HG02970 (cell line): ENCODE data around the gene COPG2.

Experiments
- ATAC-seq: cut with Tn5 transposase; IDR thresholded peaks from one replicate; pipeline ENCODE4 v1.9.1; 2021; ENCODE audit warnings: mild to moderate bottlenecking, moderate library complexity, moderate number of reproducible peaks; ENCODE audit not compliant: unreplicated experiment, low FRiP score

Gene COPG2

DNA sequence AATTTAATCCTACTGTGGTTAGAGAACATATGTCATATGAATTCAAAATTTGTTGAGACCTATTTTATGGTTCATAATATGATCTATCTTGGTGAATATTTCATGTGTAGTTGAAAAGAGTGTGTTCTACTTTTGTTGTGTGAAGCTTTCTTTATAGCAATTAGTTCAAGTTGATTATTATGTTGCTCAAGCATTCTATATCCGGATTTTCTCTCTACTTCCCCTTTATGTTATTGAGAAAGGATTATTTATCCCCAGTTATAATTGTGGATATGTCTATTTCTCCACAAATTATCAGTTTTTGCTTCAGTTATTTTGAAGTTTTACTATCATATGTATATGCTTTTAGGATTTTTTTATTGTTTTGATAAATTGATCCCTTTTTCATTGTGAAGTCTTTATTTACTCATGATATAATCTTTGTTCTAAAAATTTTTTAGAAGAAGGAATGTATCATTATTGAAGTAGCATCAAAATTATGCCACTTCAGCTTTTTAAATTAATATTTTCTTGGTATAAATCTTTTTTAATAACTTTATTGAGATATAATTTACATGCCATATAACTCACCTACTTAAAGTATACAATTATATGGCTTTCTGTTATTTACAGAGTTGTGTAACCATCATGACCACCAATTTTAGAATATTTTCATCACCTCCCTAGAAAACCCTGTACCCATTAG, 188.7 kb downstream of the COPG2 start:
- no peak for ATAC-seq

DNA sequence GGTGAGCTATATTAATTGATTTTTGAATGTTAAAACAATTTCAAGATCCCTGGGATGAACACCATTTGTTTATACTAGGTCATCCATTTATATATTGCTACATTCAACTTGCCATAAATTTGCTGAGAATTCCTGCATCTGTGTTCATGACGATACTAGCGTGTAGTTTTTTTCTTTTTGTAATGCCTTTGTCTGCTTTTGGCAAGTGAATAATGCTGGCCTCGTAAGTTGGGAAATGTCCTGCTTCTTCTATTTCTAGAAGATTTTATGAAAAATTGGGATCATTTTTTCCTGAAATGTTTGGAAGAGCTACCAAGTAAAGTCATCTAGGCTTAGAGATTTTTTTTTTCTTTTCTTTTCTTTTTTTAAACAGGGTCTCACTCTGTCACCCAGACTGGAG, 189.6 kb downstream of the COPG2 start:
- no peak for ATAC-seq

- ATAC-seq: no peak
Measured at GRCh38 chr7:130476297-130477150, 192.0 kb downstream of the COPG2 start.

GRCh38 chr7:130475776-130476175, 192.8 kb downstream of the COPG2 start:
- no peak for ATAC-seq

GRCh38 chr7:130473876-130474275, 194.7 kb downstream of the COPG2 start:
- no peak for ATAC-seq

- ATAC-seq: no peak
Measured at GRCh38 chr7:130473289-130473688, 195.3 kb downstream of the COPG2 start.

DNA sequence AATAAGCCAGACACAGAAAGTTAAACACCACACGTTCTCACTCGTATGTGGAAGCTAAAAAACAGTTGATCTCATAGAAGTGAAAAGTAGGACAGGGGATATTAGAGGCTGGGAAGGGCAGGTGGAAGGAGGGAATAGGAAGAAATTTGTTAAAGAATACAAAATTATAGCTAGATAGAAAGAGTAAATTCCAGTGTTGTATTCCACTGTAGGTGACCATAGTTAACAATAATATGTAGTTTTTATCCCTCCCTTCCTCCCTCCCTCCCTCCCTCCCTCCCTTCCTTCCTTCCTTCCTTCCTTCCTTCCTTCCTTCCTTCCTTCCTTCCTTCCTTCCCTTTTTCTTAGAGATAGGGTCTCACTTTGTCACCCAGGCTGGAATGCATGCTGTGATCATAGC, 196.6 kb downstream of the COPG2 start:
- no peak for ATAC-seq

DNA sequence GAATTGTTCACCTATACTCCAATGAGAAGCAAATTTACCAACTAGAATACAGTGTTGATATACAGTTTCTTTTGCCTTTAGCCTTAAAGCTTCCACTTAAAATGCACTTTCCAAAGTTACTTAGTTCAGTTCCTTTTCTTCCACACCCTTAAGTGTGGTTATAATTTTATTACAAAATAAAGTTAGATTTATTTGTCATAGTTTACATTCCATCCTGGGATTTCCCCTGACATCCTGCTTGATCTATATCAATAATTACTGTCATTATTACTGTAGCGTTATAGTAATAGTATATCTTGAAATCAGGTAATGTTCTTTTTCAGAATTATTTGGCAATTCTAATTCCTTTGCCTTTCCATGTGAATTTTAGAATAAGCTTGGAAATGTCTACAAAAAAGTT, 199.9 kb downstream of the COPG2 start:
- no peak for ATAC-seq

DNA sequence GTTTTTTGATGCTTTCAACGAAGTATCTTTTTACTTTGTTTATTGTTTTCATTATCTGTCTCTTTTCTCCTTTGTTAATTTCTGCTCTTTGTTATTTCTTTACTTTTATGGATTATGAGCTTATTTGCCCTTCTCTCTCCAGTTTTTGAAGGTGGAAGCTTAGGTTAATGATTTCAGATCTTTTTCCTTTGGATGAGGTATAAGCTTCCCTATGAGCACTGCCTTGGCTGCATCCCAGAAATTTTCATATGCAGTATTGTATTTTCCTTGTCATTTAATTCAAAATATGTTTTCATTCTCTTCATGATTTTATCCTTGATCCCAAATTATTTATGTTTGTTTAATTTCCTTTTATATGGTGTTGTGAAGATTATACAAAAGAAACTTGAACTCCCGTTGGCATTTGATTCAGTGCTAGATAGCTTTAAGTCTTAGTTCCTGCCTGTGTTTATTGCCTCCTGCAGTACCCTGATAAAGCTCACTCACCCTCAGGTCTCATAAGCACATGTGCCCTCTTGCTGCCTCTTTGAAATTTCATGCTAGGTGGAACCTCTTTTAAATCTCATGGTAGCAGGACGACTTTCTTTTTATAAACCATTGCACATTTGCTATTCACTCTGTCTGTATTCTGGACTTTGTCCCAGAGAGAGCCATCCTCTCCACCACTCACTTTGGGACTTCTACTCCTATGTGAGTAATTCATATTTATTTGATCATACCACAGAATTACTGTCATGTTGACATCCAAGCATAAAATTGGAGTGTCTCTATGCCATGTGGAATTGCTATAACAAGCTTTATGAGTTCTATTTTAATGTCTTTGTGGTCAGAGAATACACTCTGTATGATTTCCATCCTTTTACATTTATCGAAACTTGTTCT, 204.8 kb downstream of the COPG2 start:
- no peak for ATAC-seq

- ATAC-seq: no peak
Measured at GRCh38 chr7:130461272-130461671, 207.3 kb downstream of the COPG2 start.

DNA sequence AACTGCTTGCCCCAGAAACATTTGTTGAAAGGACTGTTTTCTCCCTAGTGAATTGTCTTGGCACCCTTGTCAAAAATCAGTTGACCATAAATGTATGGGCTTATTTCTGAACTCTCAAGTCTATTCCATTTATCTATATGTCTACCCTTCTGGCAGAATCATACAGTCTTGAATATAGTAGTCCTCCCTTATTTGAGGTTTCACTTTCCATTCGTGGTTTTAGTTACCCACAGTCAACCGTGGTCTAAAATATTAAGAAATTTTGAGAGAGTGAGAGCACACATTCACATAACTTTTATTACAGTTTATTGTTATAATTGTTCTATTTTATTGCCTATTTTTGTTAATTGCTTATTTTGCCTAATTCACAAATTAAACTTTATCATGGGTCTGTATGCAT, 210.3 kb downstream of the COPG2 start:
- no peak for ATAC-seq
